ENCODE measurements around the gene ARHGEF4.

GRCh38 chr2:130836501-130837174 lies at the start of gene ARHGEF4:
- TF ChIP-seq POLR2A (IDR thresholded peaks at IDR 0.05) (no peak), CTCF (IDR thresholded peaks at IDR 0.05 in 8 of 11, conservative IDR thresholded peaks at IDR 0.05 in 3 of 11) (no peak), POLR2AphosphoS5 (IDR thresholded peaks at IDR 0.05) (no peak)

Data from spleen (tissue), 7 donors.